GM12878 (cell line): Measurements from ENCODE around the gene GFRA1. TPM values are rescaled to one million over a fixed set of nuclear protein-coding genes. Genes with fewer than 3 reads are reported as not detected.

Experiments used
- ATAC-seq: fragments of 200-7000 bp; cut with Tn5 transposase; 3 replicates; pipeline ENCODE4 v1.9.1; 2020; ENCODE audit warnings: mild to moderate bottlenecking, moderate library complexity
- BruUV-seq: library from RNA; stranded (reverse); fragments of 400-500 nt; replicated peaks from 2 replicates; lab custom pipeline; 2021; lab: Mats Ljungman, UMichigan
- CTCF ChIA-PET: fragments of 300-600 bp; sonication (Branson Sonifier 250); formaldehyde crosslinking; extraction: SDS; loops from one replicate; lab custom pipeline; 2021; ENCODE audit warnings: inconsistent platforms; lab: Yijun Ruan, JAX
- POLR2A ChIA-PET: fragments of 350-600 bp; formaldehyde crosslinking; extraction: SDS; loops from one replicate; lab custom pipeline; 2021; ENCODE audit warnings: inconsistent platforms; lab: Charles Lee
- RAD21 ChIA-PET: fragments of 300-600 bp; sonication (Branson Sonifier 250); formaldehyde crosslinking; loops from one replicate; lab custom pipeline; 2023; ENCODE audit warnings: antibody characterized with exemption; ENCODE audit not compliant: unreplicated experiment; lab: Charles Lee
- SMC1A ChIA-PET: fragments of 300-600 bp; sonication (Branson Sonifier 250); formaldehyde crosslinking; loops from one replicate; lab custom pipeline; 2023; ENCODE audit not compliant: unreplicated experiment, uncharacterized antibody; lab: Charles Lee
- DNase-seq: peaks from one replicate; pipeline ENCODE4 v3.0.0-alpha.2; 2011; ENCODE audit warnings: low read depth, low spot score
- FAIRE-seq: peaks from 3 replicates; lab custom pipeline; 2011; peaks lifted over from hg19 to GRCh38; lab: Jason Lieb, UNC
- H2AFZ ChIP-seq: 2 replicates; pipeline ENCODE4 v1.6.0; 2011; ENCODE audit warnings: low read depth, low read length, control low read depth; ENCODE audit not compliant: control insufficient read depth
- H3K27ac ChIP-seq: 2 replicates; pipeline ENCODE4 v1.5.1; 2011; ENCODE audit warnings: control low read depth; ENCODE audit not compliant: control insufficient read depth, insufficient read depth
- H3K27me3 ChIP-seq, 2 experiments: replicated peaks in 1 of 2; 2 replicates each; pipeline versions ENCODE4 v1.6.0 to v1.6.1; 2011; ENCODE audit warnings: low read length in 1 of 2; ENCODE audit not compliant: control insufficient read depth in 2 of 2, insufficient read depth in 2 of 2
- H3K36me3 ChIP-seq, 2 experiments: 2 replicates each; pipeline ENCODE4 v1.5.1; 2011; ENCODE audit warnings: low read length in 1 of 2; ENCODE audit not compliant: control insufficient read depth in 2 of 2, insufficient read depth in 2 of 2
- H3K4me1 ChIP-seq: 2 replicates; pipeline ENCODE4 v1.6.1; 2011; ENCODE audit warnings: mild to moderate bottlenecking, low read length, moderate library complexity, mixed read lengths; ENCODE audit not compliant: control insufficient read depth, insufficient read depth
- H3K4me2 ChIP-seq: 2 replicates; pipeline ENCODE4 v1.6.0; 2011; ENCODE audit warnings: control low read depth; ENCODE audit not compliant: control insufficient read depth, insufficient read depth
- H3K4me3 ChIP-seq: fragments of 200-600 bp; sonication (generic); 2 replicates; pipeline ENCODE4 v1.5.1; 2016
- H3K79me2 ChIP-seq: 2 replicates; pipeline ENCODE4 v1.6.0; 2011; ENCODE audit warnings: low read length; ENCODE audit not compliant: control insufficient read depth, insufficient read depth
- H3K9ac ChIP-seq: 2 replicates; pipeline ENCODE4 v1.8.0; 2011; ENCODE audit warnings: low read length, control low read depth, mixed read lengths; ENCODE audit not compliant: control insufficient read depth, insufficient read depth
- H3K9me3 ChIP-seq: replicated peaks from 3 replicates; pipeline ENCODE4 v1.5.1; 2011; ENCODE audit warnings: mild to moderate bottlenecking, low read length; ENCODE audit not compliant: control insufficient read depth, insufficient read depth
- H4K20me1 ChIP-seq: 2 replicates; pipeline ENCODE4 v1.6.0; 2011; ENCODE audit not compliant: control insufficient read depth, insufficient read depth
- BCLAF1 ChIP-seq: fragments of 450-650 bp; IDR thresholded peaks from 2 replicates; pipeline ENCODE4 v1.6.1; 2017; ENCODE audit warnings: antibody characterized with exemption, mild to moderate bottlenecking, moderate library complexity
- CEBPB ChIP-seq, 2 experiments: fragments of 150-350 bp in 1 of 2; IDR thresholded peaks; 2 replicates each; pipeline ENCODE4 v1.6.1; 2012 to 2014; ENCODE audit warnings: low read depth in 2 of 2, low read length in 2 of 2, borderline replicate concordance in 1 of 2, inconsistent platforms in 1 of 2
- E4F1 ChIP-seq: fragments of 450-650 bp; IDR thresholded peaks from 2 replicates; pipeline ENCODE4 v1.6.1; 2018; ENCODE audit warnings: borderline replicate concordance, mild to moderate bottlenecking; ENCODE audit not compliant: partially characterized antibody
- ELK1 ChIP-seq: IDR thresholded peaks from 2 replicates; pipeline ENCODE4 v1.6.1; 2012; ENCODE audit warnings: low read depth, low read length, improper control_type of control experiment
- ESRRA ChIP-seq: IDR thresholded peaks from 2 replicates; pipeline ENCODE4 v1.6.1; 2012; ENCODE audit warnings: mild to moderate bottlenecking, low read length, improper control_type of control experiment
- RAD51 ChIP-seq: fragments of 450-650 bp; IDR thresholded peaks from 2 replicates; pipeline ENCODE4 v1.6.1; 2016; ENCODE audit warnings: moderate library complexity, mild to moderate bottlenecking, inconsistent platforms
- RB1 ChIP-seq: fragments of 450-650 bp; formaldehyde crosslinking; IDR thresholded peaks from 2 replicates; pipeline ENCODE4 v1.6.1; 2017; ENCODE audit warnings: mild to moderate bottlenecking, borderline replicate concordance
- SMC3 ChIP-seq: IDR thresholded peaks from 2 replicates; pipeline ENCODE4 v1.6.1; 2011; ENCODE audit warnings: low read length, improper control_type of control experiment, borderline replicate concordance
- SRF ChIP-seq, 2 experiments: IDR thresholded peaks; 2 replicates each; pipeline ENCODE4 v1.6.1; 2011; ENCODE audit warnings: low read depth in 2 of 2, low read length in 2 of 2, mild to moderate bottlenecking in 1 of 2, moderate library complexity in 1 of 2
- STAT3 ChIP-seq: IDR thresholded peaks from 2 replicates; pipeline ENCODE4 v1.6.1; 2011; ENCODE audit warnings: low read depth, low read length, improper control_type of control experiment
- SUZ12 ChIP-seq: fragments of 200-600 bp; sonication (generic); IDR thresholded peaks from one replicate; pipeline ENCODE4 v1.6.1; 2018; ENCODE audit warnings: antibody characterized with exemption, mild to moderate bottlenecking; ENCODE audit not compliant: unreplicated experiment
- TAF1 ChIP-seq: IDR thresholded peaks from 2 replicates; pipeline ENCODE4 v1.6.1; 2011; ENCODE audit warnings: mild to moderate bottlenecking, low read depth, low read length, borderline replicate concordance
- WGBS: methylation state at CpG from one replicate; pipeline ENCODE4 v1.1.6; 2016; ENCODE audit warnings: low lambda C conversion rate; ENCODE audit not compliant: insufficient replicate concordance, insufficient coverage; ENCODE audit errors: missing lambda C conversion rate; 5-methylcytosine and 5-hydroxymethylcytosine counted together
- in situ Hi-C: fragments of 300-500 bp; cut with MboI; formaldehyde crosslinking; loops from 9 replicates; pipeline ENCODE4 v1.14.3; 2018; ENCODE audit warnings: mixed read lengths
- intact Hi-C: fragments of 100-400 bp; cut with micrococcal nuclease; formaldehyde crosslinking; loops from one replicate; pipeline ENCODE4 v1.14.2; 2022; ENCODE audit not compliant: unreplicated experiment
- polyA plus RNA-seq, 11 experiments: library from polyadenylated mRNA; depleted of rRNA in 4 of 11; unstranded in 6 of 11; stranded (reverse) in 5 of 11; fragments of >200 nt; fragmentation: Nextera tagmentation in 4 of 11; fragmentation: Illumina TruSeq in 1 of 11; extraction: Ambion mirVana in 4 of 11; extraction: Trizol in 1 of 11; gene quantifications; 1 replicate in 1 of 11; 2 replicates in 10 of 11; pipeline versions ENCODE4 v1.2.1 to v1.2.3, GENCODE V29; 2011 to 2016; ENCODE audit warnings: inconsistent platforms in 2 of 11, missing spikeins in 2 of 11, low read depth in 1 of 11
- total RNA-seq, 4 experiments: library from RNA; depleted of rRNA in 3 of 4; stranded (reverse); fragments of >200 nt in 3 of 4; fragmentation: Illumina TruSeq in 1 of 4; extraction: Trizol in 1 of 4; gene quantifications; 2 replicates each; pipeline versions ENCODE4 v1.2.1 to v1.2.3, GENCODE V29; 2013 to 2021

GFRA1 gene
- total and polyA plus RNA-seq, 10 of the 15 experiments (the other 5 are each of a cell fraction or from before 2014, with no cell fraction given), result 0.05 to 0.19 TPM; not detected in 8

GRCh38 chr10:116101616-116102315 is 171.2 kb downstream of the GFRA1 start:
- DNase-seq (no peak), FAIRE-seq (no peak), ATAC-seq (no peak)
- SMC1A ChIA-PET, result no interaction called here
- RAD21 ChIA-PET, result no interaction called here
- TF ChIP-seq SMC3 (no peak), TAF1 (no peak), ESRRA (no peak), SUZ12 (no peak), BCLAF1 (no peak), CEBPB (IDR thresholded peaks at IDR 0.05; ENCODE audit: borderline replicate concordance in 1 of 2, low read depth in 2 of 2, low read length in 2 of 2) (no peak), RB1 (no peak), SRF (IDR thresholded peaks at IDR 0.05; ENCODE audit: low read depth in 2 of 2, low read length in 2 of 2) (no peak), RAD51 (no peak), E4F1 (no peak), ELK1 (no peak), STAT3 (no peak)
- TF ChIP-seq, all 136 proteins: peak for 0
- ChIA-PET POLR2A (no interaction called here), CTCF (no interaction called here)
- Histone ChIP-seq H3K4me3 (no peak overlapping the region), H3K36me3 (no peaks in the 10 kb centered on the region), H4K20me1 (no peaks in the 10 kb centered on the region), H3K9me3 (no peaks in the 10 kb centered on the region), H3K27ac (no peak overlapping the region), H3K4me1 (no peaks in the 10 kb centered on the region), H3K4me2 (no peak overlapping the region), H3K27me3 (no peaks in the 10 kb centered on the region; a peak in 1 of 4 replicates), H2AFZ (no peak overlapping the region), H3K79me2 (no peaks in the 10 kb centered on the region), H3K9ac (no peak overlapping the region)
- BruUV-seq, result no TSS peak
- WGBS, result 0% methylated on average over 5 of the region's 5 CpGs
- intact Hi-C loops, result no loop called here
- in situ Hi-C loops, result no loop called here
